HepG2 (cell line): ENCODE measurements around the gene DPH2. TPM values are rescaled to one million over a fixed set of nuclear protein-coding genes. Genes with fewer than 3 reads are reported as not detected.
A peak's percentile ranks its signal among the peaks of the same experiment; 100 is the strongest.

Experiments used
- BRD4 ChIP-seq: sonication (generic); formaldehyde crosslinking; IDR thresholded peaks from 2 replicates; pipeline ENCODE4 v1.4.0; 2020; ENCODE audit warnings: missing genetic modification reagents
- DPF2 ChIP-seq: sonication (generic); formaldehyde crosslinking; IDR thresholded peaks from 2 replicates; pipeline ENCODE4 v1.4.0; 2020; ENCODE audit warnings: mild to moderate bottlenecking, low read depth, missing genetic modification reagents, borderline replicate concordance
- GATA4 ChIP-seq: sonication (generic); IDR thresholded peaks from 2 replicates; pipeline ENCODE4 v1.6.1; 2016; ENCODE audit warnings: antibody characterized with exemption, low read depth, borderline replicate concordance
- GTF3A ChIP-seq: sonication (generic); formaldehyde crosslinking; conservative IDR thresholded peaks from 2 replicates; pipeline ENCODE4 v1.4.0; 2020; ENCODE audit warnings: mild to moderate bottlenecking, missing genetic modification reagents
- GZF1 ChIP-seq: sonication (generic); formaldehyde crosslinking; IDR thresholded peaks from 2 replicates; pipeline ENCODE4 v1.5.1; 2020; ENCODE audit warnings: mild to moderate bottlenecking, missing genetic modification reagents
- KDM2A ChIP-seq: sonication (generic); formaldehyde crosslinking; IDR thresholded peaks from 2 replicates; pipeline ENCODE4 v1.4.0; 2020; ENCODE audit warnings: low read depth, missing genetic modification reagents, borderline replicate concordance
- KDM4B ChIP-seq: sonication (generic); formaldehyde crosslinking; IDR thresholded peaks from 2 replicates; pipeline ENCODE4 v1.4.0; 2020; ENCODE audit warnings: missing genetic modification reagents
- MIER2 ChIP-seq: IDR thresholded peaks from 2 replicates; pipeline ENCODE4 v1.6.1; 2016; ENCODE audit warnings: missing biosample characterization, missing genetic modification reagents
- NR2F2 ChIP-seq: IDR thresholded peaks from 2 replicates; pipeline ENCODE4 v1.6.1; 2012; ENCODE audit warnings: low read depth, inconsistent platforms, borderline replicate concordance
- PAX8 ChIP-seq: sonication (generic); formaldehyde crosslinking; IDR thresholded peaks from 2 replicates; pipeline ENCODE4 v1.8.0; 2022; ENCODE audit warnings: mild to moderate bottlenecking, missing genetic modification reagents, borderline replicate concordance
- PHF5A ChIP-seq: IDR thresholded peaks from one replicate; pipeline ENCODE4 v1.6.1; 2018; ENCODE audit warnings: low read depth, missing genetic modification reagents; ENCODE audit not compliant: unreplicated experiment
- RBM22 ChIP-seq: fragments of 200-400 bp; formaldehyde crosslinking; optimal IDR thresholded peaks from 2 replicates; pipeline ENCODE3; 2017; ENCODE audit warnings: mild to moderate bottlenecking, low read length, moderate library complexity
- RBM39 ChIP-seq: fragments of 200-400 bp; formaldehyde crosslinking; IDR thresholded peaks from one replicate; pipeline ENCODE4 v1.6.1; 2018; ENCODE audit warnings: antibody characterized with exemption, mild to moderate bottlenecking, low read depth, low read length; ENCODE audit not compliant: poor library complexity, severe bottlenecking
- SRSF4 ChIP-seq: fragments of 200-400 bp; formaldehyde crosslinking; IDR thresholded peaks from one replicate; pipeline ENCODE4 v1.6.1; 2018; ENCODE audit warnings: mild to moderate bottlenecking, low read depth, low read length, moderate library complexity; ENCODE audit not compliant: poor library complexity, severe bottlenecking
- THAP11 ChIP-seq: IDR thresholded peaks from 2 replicates; pipeline ENCODE4 v1.6.1; 2016; ENCODE audit warnings: missing biosample characterization, missing genetic modification reagents
- TP53 ChIP-seq: sonication (generic); formaldehyde crosslinking; conservative IDR thresholded peaks from 2 replicates; pipeline ENCODE4 v1.4.0; 2020; ENCODE audit warnings: missing genetic modification reagents
- YY1 ChIP-seq: IDR thresholded peaks from 2 replicates; pipeline ENCODE4 v1.6.1; 2011; ENCODE audit warnings: low read length, low read depth, moderate library complexity, mild to moderate bottlenecking; ENCODE audit not compliant: insufficient read depth, insufficient replicate concordance
- ZFP41 ChIP-seq: sonication (generic); formaldehyde crosslinking; IDR thresholded peaks from 2 replicates; pipeline ENCODE4 v1.4.0; 2020; ENCODE audit warnings: mild to moderate bottlenecking, missing genetic modification reagents, borderline replicate concordance
- ZNF136 ChIP-seq: sonication (generic); formaldehyde crosslinking; IDR thresholded peaks from 2 replicates; pipeline ENCODE4 v1.8.1; 2022; ENCODE audit warnings: low read depth, mild to moderate bottlenecking, moderate library complexity, missing genetic modification reagents
- ZNF253 ChIP-seq: sonication (generic); formaldehyde crosslinking; IDR thresholded peaks from 2 replicates; pipeline ENCODE4 v1.8.0; 2022; ENCODE audit warnings: mild to moderate bottlenecking, missing genetic modification reagents, borderline replicate concordance
- ZNF343 ChIP-seq: sonication (generic); formaldehyde crosslinking; IDR thresholded peaks from 2 replicates; pipeline ENCODE4 v1.4.0; 2020; ENCODE audit warnings: mild to moderate bottlenecking, missing genetic modification reagents
- ZNF382 ChIP-seq: sonication (generic); formaldehyde crosslinking; IDR thresholded peaks from 2 replicates; pipeline ENCODE4 v1.5.0; 2020; ENCODE audit warnings: missing genetic modification reagents, mild to moderate bottlenecking, borderline replicate concordance
- ZNF720 ChIP-seq: sonication (generic); formaldehyde crosslinking; IDR thresholded peaks from 2 replicates; pipeline ENCODE4 v1.4.0; 2020; ENCODE audit warnings: missing genetic modification reagents
- ZNF766 ChIP-seq: sonication (generic); formaldehyde crosslinking; IDR thresholded peaks from 2 replicates; pipeline ENCODE4 v1.5.0; 2020; ENCODE audit warnings: missing genetic modification reagents, borderline replicate concordance
- ZNF891 ChIP-seq: sonication (generic); formaldehyde crosslinking; IDR thresholded peaks from 2 replicates; pipeline ENCODE4 v1.5.0; 2020; ENCODE audit warnings: mild to moderate bottlenecking, missing genetic modification reagents
- polyA plus RNA-seq, 8 experiments: library from polyadenylated mRNA; depleted of rRNA in 3 of 8; stranded (reverse) in 7 of 8; unstranded in 1 of 8; fragments of >200 nt; fragmentation: Illumina TruSeq in 4 of 8; extraction: Trizol in 4 of 8; gene quantifications; 2 replicates each; pipeline versions ENCODE4 v1.2.1 to v1.2.3, GENCODE V29; 2011 to 2016; ENCODE audit warnings: low read depth in 4 of 8, missing spikeins in 1 of 8, mixed read lengths in 1 of 8; ENCODE audit not compliant: insufficient read depth in 1 of 8
- total RNA-seq, 5 experiments: library from RNA; depleted of rRNA; stranded (reverse); fragments of >200 nt; fragmentation: Illumina TruSeq; extraction: Trizol; gene quantifications; 2 replicates each; pipeline ENCODE4 v1.2.3, GENCODE V29; 2016; ENCODE audit warnings: low read depth in 1 of 5
- TF ChIP-seq, protein P1 (sequence below): sonication (generic); formaldehyde crosslinking; IDR thresholded peaks from 2 replicates; pipeline ENCODE4 v1.5.0; 2020; ENCODE audit warnings: mild to moderate bottlenecking, missing genetic modification reagents
- TF ChIP-seq, protein P2 (sequence below): IDR thresholded peaks from 2 replicates; pipeline ENCODE4 v1.6.1; 2016; ENCODE audit warnings: mild to moderate bottlenecking

The DPH2 gene
- total and polyA plus RNA-seq, 2 of the 13 experiments (the other 11 are each of a cell fraction or from before 2014, with no cell fraction given): 32.2 to 38.3 TPM

DNA sequence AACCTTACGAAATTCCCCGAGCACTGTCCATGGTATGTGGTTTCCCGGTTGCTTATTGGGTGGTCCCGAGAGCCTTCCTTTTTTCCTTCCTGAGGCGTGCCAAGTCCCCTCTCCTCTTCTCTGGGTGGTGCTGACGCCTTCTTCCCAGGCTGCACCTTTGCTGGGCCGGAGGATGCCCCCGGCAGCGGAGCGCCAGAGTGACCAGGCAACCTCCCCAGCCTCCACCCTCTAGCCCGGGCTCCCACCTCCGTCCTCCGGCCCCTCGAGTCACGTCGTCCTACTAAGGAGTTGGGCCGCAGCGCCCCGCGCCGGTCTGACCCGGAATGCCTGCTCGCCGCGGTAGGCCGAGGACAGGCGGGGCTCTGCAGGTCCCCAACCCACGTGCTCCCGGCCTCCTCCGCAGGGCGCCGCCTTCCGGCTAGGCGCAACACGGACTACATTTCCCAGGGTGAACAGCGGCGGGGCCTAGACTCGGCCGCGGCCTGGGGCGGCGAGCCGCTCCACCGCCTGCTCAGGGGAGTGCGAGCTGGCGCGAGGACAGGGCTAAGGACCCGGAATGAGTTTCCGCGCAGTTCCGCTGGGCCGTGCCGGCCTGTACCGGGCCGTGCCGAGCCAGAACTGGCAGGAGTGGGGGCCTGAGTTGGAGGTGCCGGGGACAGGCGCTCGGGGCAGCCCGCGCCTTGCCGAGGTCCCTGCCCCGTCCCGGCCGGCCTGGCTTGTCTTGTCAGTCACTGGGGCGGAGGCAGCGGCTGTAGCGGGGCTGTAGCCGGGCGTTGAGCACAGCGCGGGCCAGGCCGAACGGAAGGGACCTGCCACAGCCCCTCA is 23.4 kb upstream of the DPH2 start, which contains the start of gene IPO13 (continued):
- TF ChIP-seq GTF3A (CRISPR knock-in tag) (peak; percentile 99), KDM2A (CRISPR knock-in tag) (peak; percentile 95), RBM22 (no peak), TP53 (CRISPR knock-in tag) (no peak; the same call in 1 of the 2 replicates), YY1 (no peak), ZNF720 (CRISPR knock-in tag) (no peak), SRSF4 (no peak), RBM39 (peak; percentile 74), GZF1 (CRISPR knock-in tag) (peak; percentile 74; the same call in 1 of the 2 replicates), ZNF766 (CRISPR knock-in tag) (no peak; the same call in 1 of the 2 replicates), ZNF343 (CRISPR knock-in tag) (peak; percentile 91), KDM4B (CRISPR knock-in tag) (0 out of 2 replicates have a peak, but pooled peaks have one; percentile 31), ZNF136 (CRISPR knock-in tag) (peak; percentile 23; the same call in 1 of the 2 replicates), PAX8 (0 out of 2 replicates have a peak, but pooled peaks have one; percentile 45), GATA4 (peak; percentile 64; the same call in 1 of the 2 replicates), DPF2 (CRISPR knock-in tag) (0 out of 2 replicates have a peak, but pooled peaks have one; percentile 45), MIER2 (CRISPR knock-in tag) (peak; percentile 93), ZNF891 (CRISPR knock-in tag) (0 out of 2 replicates have a peak, but pooled peaks have one; percentile 66), BRD4 (CRISPR knock-in tag) (no peak), PHF5A (no peak), ZFP41 (no peak; the same call in 1 of the 2 replicates), THAP11 (CRISPR knock-in tag) (peak; percentile 100), ZNF253 (peak; percentile 74; the same call in 1 of the 2 replicates), ZNF382 (CRISPR knock-in tag) (no peak), NR2F2 (no peak)
- TF ChIP-seq, protein P1, sequence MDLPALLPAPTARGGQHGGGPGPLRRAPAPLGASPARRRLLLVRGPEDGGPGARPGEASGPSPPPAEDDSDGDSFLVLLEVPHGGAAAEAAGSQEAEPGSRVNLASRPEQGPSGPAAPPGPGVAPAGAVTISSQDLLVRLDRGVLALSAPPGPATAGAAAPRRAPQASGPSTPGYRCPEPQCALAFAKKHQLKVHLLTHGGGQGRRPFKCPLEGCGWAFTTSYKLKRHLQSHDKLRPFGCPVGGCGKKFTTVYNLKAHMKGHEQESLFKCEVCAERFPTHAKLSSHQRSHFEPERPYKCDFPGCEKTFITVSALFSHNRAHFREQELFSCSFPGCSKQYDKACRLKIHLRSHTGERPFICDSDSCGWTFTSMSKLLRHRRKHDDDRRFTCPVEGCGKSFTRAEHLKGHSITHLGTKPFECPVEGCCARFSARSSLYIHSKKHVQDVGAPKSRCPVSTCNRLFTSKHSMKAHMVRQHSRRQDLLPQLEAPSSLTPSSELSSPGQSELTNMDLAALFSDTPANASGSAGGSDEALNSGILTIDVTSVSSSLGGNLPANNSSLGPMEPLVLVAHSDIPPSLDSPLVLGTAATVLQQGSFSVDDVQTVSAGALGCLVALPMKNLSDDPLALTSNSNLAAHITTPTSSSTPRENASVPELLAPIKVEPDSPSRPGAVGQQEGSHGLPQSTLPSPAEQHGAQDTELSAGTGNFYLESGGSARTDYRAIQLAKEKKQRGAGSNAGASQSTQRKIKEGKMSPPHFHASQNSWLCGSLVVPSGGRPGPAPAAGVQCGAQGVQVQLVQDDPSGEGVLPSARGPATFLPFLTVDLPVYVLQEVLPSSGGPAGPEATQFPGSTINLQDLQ (CRISPR knock-in tag): peak; percentile 96
- TF ChIP-seq, protein P2, sequence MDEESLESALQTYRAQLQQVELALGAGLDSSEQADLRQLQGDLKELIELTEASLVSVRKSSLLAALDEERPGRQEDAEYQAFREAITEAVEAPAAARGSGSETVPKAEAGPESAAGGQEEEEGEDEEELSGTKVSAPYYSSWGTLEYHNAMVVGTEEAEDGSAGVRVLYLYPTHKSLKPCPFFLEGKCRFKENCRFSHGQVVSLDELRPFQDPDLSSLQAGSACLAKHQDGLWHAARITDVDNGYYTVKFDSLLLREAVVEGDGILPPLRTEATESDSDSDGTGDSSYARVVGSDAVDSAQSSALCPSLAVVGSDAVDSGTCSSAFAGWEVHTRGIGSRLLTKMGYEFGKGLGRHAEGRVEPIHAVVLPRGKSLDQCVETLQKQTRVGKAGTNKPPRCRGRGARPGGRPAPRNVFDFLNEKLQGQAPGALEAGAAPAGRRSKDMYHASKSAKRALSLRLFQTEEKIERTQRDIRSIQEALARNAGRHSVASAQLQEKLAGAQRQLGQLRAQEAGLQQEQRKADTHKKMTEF: peak; percentile 98
